Calu3 (cell line): ENCODE results near the gene DZANK1. TPM values are rescaled to one million over a fixed set of nuclear protein-coding genes. Genes with fewer than 3 reads are reported as not detected.

ENCODE experiments used
- BruUV-seq: library from RNA; stranded (reverse); fragments of 400-500 nt; replicated peaks from 2 replicates; lab custom pipeline; 2021; lab: Mats Ljungman, UMichigan
- CTCF ChIA-PET: fragments of 300-600 bp; sonication (Branson Sonifier 250); formaldehyde crosslinking; loops from one replicate; lab custom pipeline; 2022; ENCODE audit warnings: antibody characterized with exemption; lab: Charles Lee
- DNase-seq: peaks from one replicate; pipeline ENCODE4 v3.0.0; 2022
- H3K27ac Mint-ChIP-seq: one replicate; pipeline ENCODE4 v1.8.0; 2022; ENCODE audit warnings: mixed read lengths; ENCODE audit not compliant: unreplicated experiment
- H3K27me3 Mint-ChIP-seq: one replicate; pipeline ENCODE4 v1.8.0; 2022; ENCODE audit warnings: mixed read lengths; ENCODE audit not compliant: unreplicated experiment
- H3K36me3 Mint-ChIP-seq: one replicate; pipeline ENCODE4 v1.8.0; 2022; ENCODE audit warnings: mild to moderate bottlenecking, moderate library complexity, mixed read lengths; ENCODE audit not compliant: insufficient read depth, unreplicated experiment
- H3K4me1 Mint-ChIP-seq: one replicate; pipeline ENCODE4 v1.8.0; 2022; ENCODE audit warnings: mild to moderate bottlenecking, low read depth, mixed read lengths; ENCODE audit not compliant: unreplicated experiment
- H3K4me3 Mint-ChIP-seq: one replicate; pipeline ENCODE4 v1.8.0; 2022; ENCODE audit warnings: mild to moderate bottlenecking, low read depth, moderate library complexity, mixed read lengths; ENCODE audit not compliant: unreplicated experiment
- H3K9me3 Mint-ChIP-seq: one replicate; pipeline ENCODE4 v1.8.0; 2022; ENCODE audit warnings: low read depth, mixed read lengths; ENCODE audit not compliant: unreplicated experiment
- CTCF ChIP-seq: fragments of 200-600 bp; IDR thresholded peaks from one replicate; pipeline ENCODE4 v1.8.0; 2022; ENCODE audit warnings: antibody characterized with exemption; ENCODE audit not compliant: unreplicated experiment
- intact Hi-C: fragments of 100-400 bp; cut with micrococcal nuclease; formaldehyde crosslinking; loops from one replicate; pipeline ENCODE4 v1.10.0; 2022; ENCODE audit not compliant: unreplicated experiment
- total RNA-seq: library from RNA; stranded (reverse); gene quantifications from 2 replicates; pipeline ENCODE4 v1.2.3, GENCODE V29; 2022

The DZANK1 gene
- total RNA-seq, 1 experiment from 2014 or later = 1.0 TPM

GRCh38 chr20:18427214-18427613 lies 39.6 kb downstream of the DZANK1 start:
- H3K9me3 Mint-ChIP-seq = no peaks in the 10 kb centered on the region
- no peak for DNase-seq
- no peak overlapping the region for H3K4me3 Mint-ChIP-seq
- BruUV-seq = no TSS peak
- CTCF ChIA-PET = no interaction called here
- H3K27me3 Mint-ChIP-seq = no peaks in the 10 kb centered on the region
- H3K4me1 Mint-ChIP-seq = no peaks in the 10 kb centered on the region
- intact Hi-C loops = no loop called here
- H3K27ac Mint-ChIP-seq = no peak overlapping the region
- TF ChIP-seq CTCF = no peak
- H3K36me3 Mint-ChIP-seq = no peaks in the 10 kb centered on the region

- no peaks in the 10 kb centered on the region for H3K27me3 Mint-ChIP-seq
- CTCF ChIA-PET = no interaction called here
- no TSS peak for BruUV-seq
- no peaks in the 10 kb centered on the region for H3K36me3 Mint-ChIP-seq
- no peaks in the 10 kb centered on the region for H3K4me1 Mint-ChIP-seq
- TF ChIP-seq CTCF = no peak
- DNase-seq = no peak
- no peak overlapping the region for H3K27ac Mint-ChIP-seq
- H3K4me3 Mint-ChIP-seq = no peak overlapping the region
- intact Hi-C loops = no loop called here
- H3K9me3 Mint-ChIP-seq = no peaks in the 10 kb centered on the region
Observed at GRCh38 chr20:18421608-18422007, 45.2 kb downstream of the DZANK1 start.

- CTCF ChIA-PET = no interaction called here
- H3K36me3 Mint-ChIP-seq = no peaks in the 10 kb centered on the region
- no peak for DNase-seq
- no peaks in the 10 kb centered on the region for H3K9me3 Mint-ChIP-seq
- no peak for TF ChIP-seq CTCF
- H3K27me3 Mint-ChIP-seq = no peaks in the 10 kb centered on the region
- H3K4me1 Mint-ChIP-seq = no peaks in the 10 kb centered on the region
- no TSS peak for BruUV-seq
- H3K4me3 Mint-ChIP-seq = no peak overlapping the region
- no peak overlapping the region for H3K27ac Mint-ChIP-seq
- intact Hi-C loops = loop anchor here (10.0 kb wide), 1 partner anchor 48 kb away; the partner anchor contains the start of genes DZANK1 and POLR3F
Observed at GRCh38 chr20:18416486-18416885, 50.3 kb downstream of the DZANK1 start.

- no peaks in the 10 kb centered on the region for H3K27me3 Mint-ChIP-seq
- CTCF ChIA-PET = interaction anchor here (0.5 kb wide), 1 partner anchor 10 kb away, joined by 3 read pairs; no protein-coding TSS in a partner anchor
Observed at GRCh38 chr20:18414140-18414539, 52.7 kb downstream of the DZANK1 start.

More at GRCh38 chr20:18414140-18414539, 52.7 kb downstream of the DZANK1 start:
- no TSS peak for BruUV-seq
- no peak overlapping the region for H3K27ac Mint-ChIP-seq
- no peak for DNase-seq
- no peak for TF ChIP-seq CTCF
- H3K36me3 Mint-ChIP-seq = no peaks in the 10 kb centered on the region
- intact Hi-C loops = loop anchor here (10.0 kb wide), 1 partner anchor 51 kb away; the partner anchor contains the start of genes DZANK1 and POLR3F
- H3K4me1 Mint-ChIP-seq = no peaks in the 10 kb centered on the region
- no peak overlapping the region for H3K4me3 Mint-ChIP-seq
- no peaks in the 10 kb centered on the region for H3K9me3 Mint-ChIP-seq
